ENCODE results near the gene ABCC4.

ABCC4 gene

GRCh38 chr13:95260031-95260525 is 41.2 kb downstream of the ABCC4 start:
- no peak for DNase-seq (ENCODE audit: low read depth in 2 of 2)

GRCh38 chr13:95258619-95259194 is 42.5 kb downstream of the ABCC4 start:
- no peak for DNase-seq (ENCODE audit: low read depth in 2 of 2)

GRCh38 chr13:95258098-95258497 is 43.2 kb downstream of the ABCC4 start:
- DNase-seq (ENCODE audit: low read depth in 2 of 2) = no peak

GRCh38 chr13:95256091-95256490 is 45.2 kb downstream of the ABCC4 start:
- no peak for DNase-seq (ENCODE audit: low read depth in 2 of 2)

- DNase-seq (ENCODE audit: low read depth in 2 of 2) = no peak
Measured at GRCh38 chr13:95255072-95255732, 46.0 kb downstream of the ABCC4 start.

GRCh38 chr13:95254339-95254738 is 46.9 kb downstream of the ABCC4 start:
- DNase-seq (ENCODE audit: low read depth in 2 of 2) = no peak

GRCh38 chr13:95253033-95253432 is 48.2 kb downstream of the ABCC4 start:
- no peak for DNase-seq (ENCODE audit: low read depth in 2 of 2)

- no peak for DNase-seq (ENCODE audit: low read depth in 2 of 2)
Measured at GRCh38 chr13:95251641-95252040, 49.6 kb downstream of the ABCC4 start.

- no peak for DNase-seq (ENCODE audit: low read depth in 2 of 2)
Measured at GRCh38 chr13:95250961-95251360, 50.3 kb downstream of the ABCC4 start.

- no peak for DNase-seq (ENCODE audit: low read depth in 2 of 2)
Measured at GRCh38 chr13:95248953-95249352, 52.3 kb downstream of the ABCC4 start.

GRCh38 chr13:95247852-95248251 is 53.4 kb downstream of the ABCC4 start:
- DNase-seq (ENCODE audit: low read depth in 2 of 2) = no peak

- DNase-seq (ENCODE audit: low read depth in 2 of 2) = no peak
Measured at GRCh38 chr13:95247171-95247570, 54.1 kb downstream of the ABCC4 start.

GRCh38 chr13:95246292-95247082 is 54.8 kb downstream of the ABCC4 start:
- no peak for DNase-seq (ENCODE audit: low read depth in 2 of 2)

- DNase-seq (ENCODE audit: low read depth in 2 of 2) = no peak
Measured at GRCh38 chr13:95245071-95245470, 56.2 kb downstream of the ABCC4 start.

GRCh38 chr13:95243207-95243606 is 58.0 kb downstream of the ABCC4 start:
- no peak for DNase-seq (ENCODE audit: low read depth in 2 of 2)

GRCh38 chr13:95241321-95241720 is 59.9 kb downstream of the ABCC4 start:
- DNase-seq (ENCODE audit: low read depth in 2 of 2) = no peak

- no peak for DNase-seq (ENCODE audit: low read depth in 2 of 2)
Measured at GRCh38 chr13:95239283-95239682, 62.0 kb downstream of the ABCC4 start.

GRCh38 chr13:95237310-95237870 is 63.9 kb downstream of the ABCC4 start:
- DNase-seq (ENCODE audit: low read depth in 2 of 2) = no peak

- no peak for DNase-seq (ENCODE audit: low read depth in 2 of 2)
Measured at GRCh38 chr13:95236774-95237173, 64.5 kb downstream of the ABCC4 start.

- no peak for DNase-seq (ENCODE audit: low read depth in 2 of 2)
Measured at GRCh38 chr13:95235974-95236373, 65.3 kb downstream of the ABCC4 start.

- no peak for DNase-seq (ENCODE audit: low read depth in 2 of 2)
Measured at GRCh38 chr13:95235199-95235756, 66.0 kb downstream of the ABCC4 start.

GRCh38 chr13:95234242-95234641 is 67.0 kb downstream of the ABCC4 start:
- DNase-seq (ENCODE audit: low read depth in 2 of 2) = no peak
